HG02798 (cell line): ENCODE data around the gene PLA2G7.
"Not testable (repeated sequence)": the region's sequence is repeated elsewhere in the genome, so short reads cannot be mapped to it uniquely, and the experiment has no call there.

Experiments
- ATAC-seq: cut with Tn5 transposase; IDR thresholded peaks from one replicate; pipeline ENCODE4 v1.9.1; 2021; ENCODE audit warnings: mild to moderate bottlenecking; ENCODE audit not compliant: unreplicated experiment, poor library complexity

PLA2G7 gene

GRCh38 chr6:46749731-46750130 is 14.6 kb upstream of the PLA2G7 start:
- no peak for ATAC-seq

GRCh38 chr6:46748940-46749503 is 13.8 kb upstream of the PLA2G7 start:
- no peak for ATAC-seq

- no peak for ATAC-seq
Measured at GRCh38 chr6:46746696-46747095, 11.5 kb upstream of the PLA2G7 start, which contains the start of gene ANKRD66. Gene ANKRD66, plus strand, starts transcription at chr6:46746933. Its CDS starts 5,016 bp downstream, at chr6:46751949.

GRCh38 chr6:46745973-46746372 is 10.8 kb upstream of the PLA2G7 start:
- no peak for ATAC-seq

- not testable (repeated sequence) for ATAC-seq
Measured at GRCh38 chr6:46744159-46744725, 9.1 kb upstream of the PLA2G7 start.

- no peak for ATAC-seq
Measured at GRCh38 chr6:46743425-46744158, 8.4 kb upstream of the PLA2G7 start.

GRCh38 chr6:46741910-46742309 is 6.7 kb upstream of the PLA2G7 start:
- no peak for ATAC-seq

GRCh38 chr6:46741482-46741881 is 6.3 kb upstream of the PLA2G7 start:
- ATAC-seq = no peak

- ATAC-seq = no peak
Measured at GRCh38 chr6:46736906-46737305, 1.7 kb upstream of the PLA2G7 start.

GRCh38 chr6:46735720-46736031 is 501 bp upstream of the PLA2G7 start:
- ATAC-seq = no peak

GRCh38 chr6:46733341-46733801 is 1.8 kb downstream of the PLA2G7 start:
- no peak for ATAC-seq

GRCh38 chr6:46730921-46731461 is 4.2 kb downstream of the PLA2G7 start:
- no peak for ATAC-seq

GRCh38 chr6:46729787-46730326 is 5.3 kb downstream of the PLA2G7 start:
- no peak for ATAC-seq

GRCh38 chr6:46720401-46720800 is 14.8 kb downstream of the PLA2G7 start:
- no peak for ATAC-seq

- no peak for ATAC-seq
Measured at GRCh38 chr6:46719099-46719498, 16.1 kb downstream of the PLA2G7 start.

GRCh38 chr6:46715141-46715540 is 20.0 kb downstream of the PLA2G7 start:
- no peak for ATAC-seq

- no peak for ATAC-seq
Measured at GRCh38 chr6:46711491-46711890, 23.7 kb downstream of the PLA2G7 start.

- no peak for ATAC-seq
Measured at GRCh38 chr6:46706464-46706863, 28.7 kb downstream of the PLA2G7 start.

GRCh38 chr6:46704562-46704961 is 30.6 kb downstream of the PLA2G7 start:
- ATAC-seq = no peak

GRCh38 chr6:46699970-46700369 is 35.2 kb downstream of the PLA2G7 start:
- no peak for ATAC-seq

- ATAC-seq = no peak
Measured at GRCh38 chr6:46690911-46691451, 44.2 kb downstream of the PLA2G7 start.
